Liver (tissue), 2 donors: ENCODE results near the gene SLCO4C1.

ENCODE experiments used
- MAX ChIP-seq: IDR thresholded peaks from 2 replicates; pipeline ENCODE4 v1.6.1; 2016; ENCODE audit warnings: antibody characterized with exemption
- RAD21 ChIP-seq, 2 donors: IDR thresholded peaks; 2 replicates each; pipeline ENCODE4 v1.6.1; 2016; ENCODE audit warnings: antibody characterized with exemption in 2 of 2, mild to moderate bottlenecking in 2 of 2
- donor health status: healthy.

- TF ChIP-seq MAX (no peak), RAD21 (IDR thresholded peaks at IDR 0.05) (no peak)
Measured at GRCh38 chr5:102226321-102226720, 69.8 kb downstream of the SLCO4C1 start.
